ENCODE results near the gene MAPK1IP1L.
"Not testable (repeated sequence)": the region's sequence is repeated elsewhere in the genome, so short reads cannot be mapped to it uniquely, and the experiment has no call there.

The MAPK1IP1L gene

DNA sequence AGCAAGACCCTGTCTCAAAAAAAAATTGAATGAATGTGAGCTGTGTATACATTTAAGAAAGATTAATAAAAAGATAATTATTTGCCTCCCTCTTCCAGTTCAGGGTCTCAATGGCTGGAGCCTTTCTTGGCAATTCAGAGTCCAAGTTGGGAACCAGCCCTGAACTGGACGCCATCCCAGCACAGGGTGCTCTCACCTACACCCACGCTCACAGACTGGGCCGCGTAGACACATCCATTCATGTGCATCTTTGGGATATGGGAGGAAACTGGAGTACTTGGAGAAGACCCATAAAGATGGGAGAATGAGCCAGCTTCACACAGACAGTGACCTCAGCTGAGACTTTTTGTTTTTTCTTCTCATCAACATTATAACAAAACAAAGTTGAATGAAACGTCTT is 6.5 kb downstream of the MAPK1IP1L start:
- no peak for DNase-seq

DNA sequence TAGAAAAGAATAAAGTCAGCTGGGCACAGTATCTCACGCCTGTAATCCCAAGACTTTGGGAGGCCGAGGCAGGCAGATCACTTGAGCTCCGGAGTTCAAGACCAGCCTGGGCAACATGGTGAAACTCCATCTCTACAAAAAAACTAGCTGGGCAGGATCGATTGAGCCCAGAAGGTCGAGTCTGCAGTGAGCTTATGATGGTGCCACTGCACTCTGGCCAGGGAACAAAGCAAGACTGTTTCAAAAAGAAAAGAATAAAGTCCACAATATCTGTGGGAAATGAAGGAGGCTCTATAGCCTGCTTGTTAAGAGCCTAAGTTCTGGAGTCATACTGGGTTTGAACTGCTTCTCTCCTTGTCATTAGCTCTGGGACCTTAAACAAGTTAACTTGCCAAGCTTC is 7.9 kb downstream of the MAPK1IP1L start:
- no peak for DNase-seq

DNA sequence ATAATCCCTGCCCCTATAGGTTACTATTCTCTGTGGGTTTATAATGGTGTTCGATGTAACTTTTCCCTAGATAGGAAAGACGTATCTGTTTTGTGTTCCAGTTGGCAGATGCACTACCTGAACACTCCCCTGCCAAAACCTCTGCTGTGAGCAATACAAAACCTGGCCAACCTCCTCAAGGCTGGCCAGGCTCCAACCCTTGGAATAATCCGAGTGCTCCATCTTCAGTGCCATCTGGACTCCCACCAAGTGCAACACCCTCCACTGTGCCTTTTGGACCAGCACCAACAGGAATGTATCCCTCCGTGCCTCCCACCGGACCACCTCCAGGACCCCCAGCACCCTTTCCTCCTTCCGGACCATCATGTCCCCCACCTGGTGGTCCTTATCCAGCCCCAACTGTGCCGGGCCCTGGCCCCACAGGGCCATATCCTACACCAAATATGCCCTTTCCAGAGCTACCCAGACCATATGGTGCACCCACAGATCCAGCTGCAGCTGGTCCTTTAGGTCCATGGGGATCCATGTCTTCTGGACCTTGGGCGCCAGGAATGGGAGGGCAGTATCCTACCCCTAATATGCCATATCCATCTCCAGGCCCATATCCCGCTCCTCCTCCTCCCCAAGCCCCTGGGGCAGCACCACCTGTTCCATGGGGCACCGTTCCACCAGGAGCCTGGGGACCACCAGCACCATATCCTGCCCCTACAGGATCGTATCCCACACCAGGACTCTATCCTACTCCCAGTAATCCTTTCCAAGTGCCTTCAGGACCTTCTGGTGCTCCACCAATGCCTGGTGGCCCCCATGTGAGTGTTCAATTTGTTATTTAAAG is 11.3 kb downstream of the MAPK1IP1L start:
- DNase-seq, result peak; percentile 78

DNA sequence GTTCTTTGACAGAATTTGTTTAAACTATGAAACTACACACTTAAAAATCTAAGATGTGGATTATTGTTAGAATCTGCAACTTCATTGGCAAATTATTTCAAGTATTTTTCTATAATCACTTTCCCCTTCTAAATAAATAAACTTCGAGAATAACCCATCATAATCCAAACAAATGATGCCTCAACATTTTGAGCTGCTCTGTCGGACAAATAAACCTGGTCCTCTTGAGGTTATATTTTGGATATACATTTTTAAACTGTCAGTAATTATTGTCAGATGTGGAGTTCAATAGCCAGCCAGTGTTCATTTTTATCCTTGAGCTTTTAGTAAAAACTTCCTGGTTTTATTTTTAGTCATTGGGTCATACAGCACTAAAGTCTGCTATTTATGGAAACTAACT is 13.4 kb downstream of the MAPK1IP1L start:
- not testable (repeated sequence) for DNase-seq

DNA sequence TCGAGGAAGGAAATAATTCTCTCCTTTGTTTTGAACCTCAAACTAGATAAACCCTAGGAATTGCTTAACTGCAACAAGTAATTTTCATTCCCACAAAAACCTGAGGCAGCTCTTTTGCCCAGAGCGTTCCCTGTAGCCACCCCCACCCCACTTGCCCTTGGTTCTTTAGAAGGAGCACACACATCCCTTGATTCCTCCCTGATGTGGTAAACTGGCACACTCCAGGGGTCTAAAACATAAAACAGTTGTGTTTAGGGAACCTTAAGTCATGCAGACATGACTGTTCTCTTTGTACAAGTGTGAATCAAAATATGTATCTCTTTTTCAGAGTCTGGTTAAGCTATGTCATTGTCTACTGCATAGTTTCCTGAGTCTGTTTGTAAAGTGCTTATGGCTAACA is 14.0 kb downstream of the MAPK1IP1L start:
- no peak for DNase-seq

DNA sequence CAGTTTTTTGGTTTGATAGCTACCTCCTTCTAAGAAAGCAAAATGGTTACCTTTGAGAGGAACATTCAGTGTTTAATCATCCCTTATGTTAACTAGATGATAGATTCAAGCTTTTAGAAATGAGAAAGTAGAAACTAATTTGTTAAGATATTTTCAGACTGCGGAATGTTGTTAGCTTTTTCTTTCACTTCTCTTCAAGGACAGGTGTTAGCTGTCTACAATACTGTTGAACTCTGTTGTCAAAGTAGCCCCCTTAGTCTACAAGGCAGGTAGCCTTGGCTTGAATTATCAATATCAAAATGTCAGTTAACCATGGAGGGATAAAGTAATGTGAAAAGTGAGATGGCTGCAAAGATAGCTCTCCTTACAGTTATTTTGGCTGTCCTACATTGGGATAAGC is 14.8 kb downstream of the MAPK1IP1L start:
- no peak for DNase-seq

DNA sequence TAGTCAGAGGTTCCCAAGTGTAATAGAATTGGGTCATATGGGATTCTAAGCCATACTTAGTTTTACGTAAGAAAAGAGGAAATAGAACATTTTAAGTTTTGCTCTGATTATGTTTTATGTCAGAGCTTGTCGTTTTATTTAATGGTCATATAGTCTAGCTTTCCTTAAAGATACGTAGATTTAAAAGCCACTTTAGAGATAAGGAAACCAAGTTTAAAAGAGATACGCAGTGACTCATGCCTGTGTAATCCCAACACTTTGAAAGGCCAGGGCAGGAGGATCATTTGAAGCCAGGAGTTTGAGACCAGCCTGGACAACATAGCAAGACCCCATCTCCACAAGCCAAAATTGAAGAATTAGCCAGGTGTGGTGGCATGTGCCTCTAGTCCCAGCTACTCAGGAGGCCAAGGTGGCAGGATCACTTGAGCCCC is 19.5 kb downstream of the MAPK1IP1L start:
- no peak for DNase-seq

DNA sequence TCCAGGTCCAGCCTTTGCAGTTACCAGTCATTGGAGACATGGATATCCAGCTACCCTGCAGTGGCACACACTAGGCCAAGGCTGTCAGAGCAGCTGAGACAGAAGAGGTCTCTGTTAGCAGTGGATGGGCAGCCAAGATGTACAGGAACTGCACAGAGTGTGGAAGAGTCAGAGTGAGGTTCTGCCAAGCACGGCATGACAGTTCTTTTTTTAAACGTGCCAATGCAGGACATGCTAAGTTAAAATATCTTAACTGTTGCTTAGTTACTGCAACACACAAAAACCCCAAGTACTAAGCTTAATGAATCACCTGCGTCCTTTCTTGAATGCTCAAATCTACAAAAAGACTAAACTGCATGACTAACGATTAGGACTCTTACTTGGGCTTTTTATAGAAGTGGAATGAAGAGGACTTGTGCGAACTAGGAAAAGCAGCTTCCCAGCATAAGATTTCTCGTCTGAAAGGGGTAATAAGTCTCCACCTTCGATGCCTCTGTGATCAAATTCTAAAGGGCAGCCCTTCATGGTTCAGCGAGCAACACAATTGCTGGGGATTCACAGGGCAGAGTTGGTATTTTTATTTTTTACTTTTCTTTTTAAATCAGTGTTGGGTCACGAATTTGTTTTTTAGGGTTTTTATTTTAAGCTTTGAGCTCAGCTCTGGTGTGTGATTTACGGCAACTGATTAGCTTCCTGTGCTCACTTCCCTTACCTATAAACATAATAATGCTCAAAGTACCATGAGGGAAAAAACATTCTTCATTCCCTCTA is 20.6 kb downstream of the MAPK1IP1L start:
- DNase-seq, result no peak

DNA sequence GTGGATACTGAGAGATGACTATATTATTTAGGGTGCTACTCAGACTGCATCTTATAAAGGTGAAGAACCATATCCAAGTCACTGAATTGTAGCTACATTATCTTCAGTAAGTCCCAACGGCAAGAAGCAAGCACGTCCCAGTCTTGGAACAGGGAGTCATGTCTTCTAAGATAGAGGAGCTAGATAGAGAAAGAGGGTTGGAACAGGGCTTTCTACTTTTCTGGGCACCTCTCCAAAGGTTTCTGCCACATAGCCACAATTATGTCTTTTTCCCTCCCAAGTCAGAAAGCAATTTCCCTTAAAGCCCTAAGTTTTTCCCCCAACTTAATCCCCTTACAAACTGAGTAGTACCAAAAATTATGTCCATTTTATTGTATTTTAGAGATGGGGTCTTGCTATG is 22.4 kb downstream of the MAPK1IP1L start:
- no peak for DNase-seq

DNA sequence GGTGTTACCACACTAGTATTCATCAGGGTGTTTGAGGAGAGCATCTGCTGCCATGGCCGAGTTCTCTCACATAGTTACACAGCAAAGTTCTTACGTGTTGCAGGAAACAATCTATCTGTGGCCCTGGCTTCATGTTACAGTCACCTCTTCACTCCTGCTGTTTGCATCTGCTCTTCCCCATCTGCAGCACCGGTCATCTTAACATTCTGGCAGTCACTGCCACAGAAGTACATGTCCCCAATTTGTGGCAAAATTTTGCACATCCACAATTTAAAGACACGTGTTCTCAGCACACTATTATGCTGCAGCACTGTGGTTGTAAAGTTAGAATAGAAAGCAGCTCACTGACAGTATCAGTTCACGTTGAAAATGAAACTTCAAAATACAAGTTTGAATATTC is 23.2 kb downstream of the MAPK1IP1L start:
- DNase-seq, result peak; percentile 26

DNA sequence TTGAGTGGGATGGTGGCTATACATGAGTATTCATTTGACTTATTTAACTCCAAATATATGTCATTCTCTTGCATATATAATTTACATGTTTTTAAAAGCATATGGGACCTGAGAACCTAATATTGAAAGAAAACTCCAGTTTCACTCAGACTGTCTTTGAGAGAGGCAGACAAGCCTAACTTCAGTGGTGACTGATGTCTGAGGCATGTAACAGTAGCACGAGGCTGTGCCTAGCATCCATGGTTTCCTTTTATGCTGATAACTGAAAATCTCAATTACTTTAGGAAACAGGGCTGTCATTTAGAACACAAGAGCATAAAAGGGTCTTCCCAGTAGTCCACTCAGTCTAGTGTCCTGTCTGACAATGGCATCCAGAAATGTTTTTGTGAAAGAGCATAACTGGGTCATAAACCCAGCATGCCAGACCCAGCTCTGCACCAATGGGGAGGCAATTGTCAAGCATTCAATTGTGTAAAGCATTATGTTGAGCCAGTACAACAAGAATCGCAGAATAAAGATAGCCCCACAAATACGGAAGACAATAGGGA is 24.3 kb downstream of the MAPK1IP1L start:
- DNase-seq, result no peak

DNA sequence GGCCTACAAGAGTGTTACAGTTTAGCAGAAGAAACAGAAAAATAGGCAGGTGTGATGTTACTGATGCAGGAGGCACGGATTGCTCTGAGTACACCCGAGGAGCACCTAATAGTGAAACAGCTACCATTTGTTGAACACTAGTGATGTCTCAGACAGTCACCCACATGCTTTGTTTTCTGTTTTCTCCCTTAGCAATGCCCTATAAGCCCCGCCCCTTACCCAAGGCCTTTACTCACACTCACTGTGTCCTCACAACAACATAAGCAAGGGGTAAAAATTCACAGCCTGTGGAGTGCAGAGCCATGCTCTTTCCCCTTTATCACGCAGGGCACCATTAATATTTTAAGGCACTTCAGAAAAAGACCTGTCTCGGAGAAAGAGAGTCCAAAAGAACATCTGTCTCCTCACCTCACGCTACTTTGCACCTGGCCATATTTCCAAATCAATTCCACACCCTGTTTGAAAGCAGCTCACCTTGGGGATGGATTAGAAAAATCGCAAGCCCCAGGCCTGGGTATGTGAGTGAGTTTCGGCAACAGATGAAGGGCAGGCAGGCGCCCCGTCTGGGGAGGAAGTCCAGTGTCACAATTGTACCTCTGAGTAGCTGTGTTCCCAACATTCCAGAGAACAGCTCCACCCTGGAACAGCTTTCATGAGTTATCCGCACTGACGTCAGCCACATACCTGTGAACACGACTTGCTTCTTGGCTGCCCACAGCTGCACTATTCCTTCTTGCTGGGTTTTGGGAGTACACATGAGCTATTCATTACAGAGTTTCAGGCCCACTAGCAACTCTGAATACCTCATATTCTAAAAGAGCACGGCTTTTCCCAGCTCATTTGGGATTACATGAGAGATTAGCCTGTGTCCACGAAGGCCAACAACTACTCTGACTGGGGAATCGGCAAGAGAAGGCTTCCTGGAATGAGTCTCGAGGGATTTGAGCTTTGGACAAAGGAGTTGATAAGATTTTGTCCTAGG is 26.0 kb downstream of the MAPK1IP1L start:
- DNase-seq, result no peak

DNA sequence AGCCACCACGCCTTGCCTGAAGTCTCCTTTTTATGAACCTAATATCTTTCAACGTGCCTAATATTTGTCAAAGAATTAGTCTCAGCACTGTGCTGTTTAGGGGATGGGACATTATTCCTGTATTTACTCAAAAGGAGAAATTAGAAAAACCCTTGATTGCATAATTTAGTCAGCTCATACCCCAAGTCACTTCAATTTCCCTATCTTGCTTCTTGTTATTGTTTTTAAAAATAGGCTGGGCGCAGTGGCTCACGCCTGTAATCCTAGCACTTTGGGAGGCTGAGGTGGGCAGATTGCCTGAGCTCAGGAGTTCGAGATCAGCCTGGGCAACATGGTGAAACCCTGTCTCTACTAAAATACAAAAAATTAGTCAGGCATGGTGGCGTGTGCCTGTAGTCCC is 28.5 kb downstream of the MAPK1IP1L start:
- not testable (repeated sequence) for DNase-seq

DNA sequence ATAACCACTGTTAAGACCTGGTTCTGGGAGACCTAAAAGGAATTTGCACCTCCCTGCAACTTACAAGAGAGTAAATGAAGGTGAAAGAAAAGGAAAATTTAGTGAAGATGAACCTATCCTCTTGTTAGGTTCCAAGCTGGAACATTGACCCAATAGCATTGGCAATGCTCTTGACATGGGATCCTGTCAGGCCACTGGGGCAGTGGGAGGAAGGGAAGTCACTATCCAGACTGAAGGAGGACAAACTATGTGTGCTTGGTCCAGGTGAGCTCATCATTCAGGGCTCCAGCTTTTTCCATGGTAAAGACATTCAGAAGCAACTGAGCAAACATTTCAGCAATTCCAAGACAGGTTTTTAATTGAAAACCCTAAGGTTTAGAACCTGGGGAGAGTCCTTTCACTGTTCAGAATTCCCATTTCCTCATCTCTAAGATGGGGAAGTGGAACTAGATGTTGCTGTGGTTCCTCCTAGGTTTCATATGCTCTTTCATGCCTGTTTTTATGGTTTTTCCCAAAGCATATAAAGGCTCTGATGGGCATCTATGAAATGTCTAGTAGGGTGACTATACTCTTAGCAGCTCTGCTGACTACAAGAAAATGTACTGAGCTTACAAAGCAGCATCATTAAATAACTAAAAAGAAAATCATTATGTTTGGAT is 33.1 kb downstream of the MAPK1IP1L start:
- DNase-seq, result no peak

DNA sequence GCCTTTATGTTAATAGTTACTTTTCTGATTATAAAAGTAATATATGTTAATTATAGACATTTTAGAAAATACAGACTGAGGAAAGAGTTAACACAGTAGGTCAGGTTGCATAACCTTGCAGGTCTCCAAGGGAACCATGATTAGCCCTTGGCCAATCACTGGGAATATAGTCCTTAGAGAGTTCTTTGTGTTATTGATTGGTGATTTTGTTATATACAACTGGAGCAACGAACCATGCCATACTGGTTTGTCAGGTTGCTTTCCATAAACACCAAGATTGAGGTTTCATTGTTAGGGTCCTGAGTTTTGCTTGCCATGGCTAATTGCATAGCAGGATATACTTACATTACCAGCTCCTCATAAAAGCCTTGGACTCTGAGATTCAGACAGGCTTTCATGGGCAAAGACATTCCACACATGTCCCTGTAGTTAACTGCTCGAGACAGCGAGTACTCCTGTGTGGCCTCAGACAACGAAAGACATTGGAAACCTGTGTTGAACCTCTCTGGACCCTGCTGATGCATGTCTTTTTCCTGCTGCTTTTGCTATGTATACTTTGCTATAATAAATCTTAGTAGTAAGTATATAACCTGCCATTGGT is 33.7 kb downstream of the MAPK1IP1L start:
- DNase-seq, result no peak

DNA sequence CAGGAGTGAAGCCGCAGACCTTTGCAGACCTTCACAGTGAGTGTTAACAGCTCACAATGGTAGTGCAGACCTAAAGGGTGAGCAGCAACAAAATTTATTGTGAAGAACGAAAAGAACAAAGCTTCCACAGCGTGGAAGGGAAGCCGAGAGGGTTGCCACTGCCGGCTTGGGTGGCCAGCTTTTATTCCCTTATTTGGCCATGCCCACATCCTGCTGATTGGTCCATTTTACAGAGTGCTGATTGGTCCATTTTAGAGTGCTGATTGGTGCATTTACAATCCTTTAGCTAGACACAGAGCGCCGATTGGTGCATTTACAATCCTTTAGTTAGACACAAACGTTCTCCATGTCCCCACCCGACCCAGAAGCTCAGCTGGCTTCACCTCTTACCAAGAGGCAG is 35.5 kb downstream of the MAPK1IP1L start:
- DNase-seq, result no peak

DNA sequence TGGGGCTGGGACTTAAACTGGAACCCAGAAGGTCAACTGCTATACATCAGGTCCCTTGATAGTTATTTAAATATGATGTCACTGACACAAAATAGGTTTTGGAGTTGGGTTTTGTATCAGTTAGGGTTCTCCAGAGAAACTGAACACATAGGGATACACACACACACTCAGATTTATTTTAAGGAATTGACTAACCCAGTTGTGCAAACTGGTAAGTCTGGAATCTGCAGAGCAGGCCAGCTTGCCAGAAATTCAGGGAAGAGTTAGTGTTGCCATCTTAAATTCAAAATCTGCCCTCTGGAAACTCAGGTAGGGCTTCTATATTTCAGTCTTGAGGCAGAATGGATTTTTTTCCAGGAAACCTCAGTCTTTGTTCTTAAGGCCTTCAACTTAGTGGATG is 36.9 kb downstream of the MAPK1IP1L start:
- no peak for DNase-seq

DNA sequence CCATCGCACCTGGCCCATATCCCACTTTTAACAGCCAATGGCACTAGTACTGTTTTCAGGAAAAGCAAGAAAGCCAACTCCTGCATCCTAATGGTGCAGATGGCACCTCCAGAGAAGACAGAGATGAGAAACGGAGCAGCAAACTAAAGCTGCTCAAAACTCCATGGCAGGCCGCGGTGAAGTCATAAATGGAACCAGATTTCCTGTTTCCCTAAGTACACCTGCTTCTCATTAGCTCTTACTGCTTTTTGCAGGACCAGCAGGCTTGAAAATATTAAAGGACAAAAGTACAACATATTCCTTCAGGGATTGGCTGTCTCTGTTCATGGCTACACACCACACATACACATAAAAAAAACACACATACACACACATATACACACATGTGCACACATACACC is 40.9 kb downstream of the MAPK1IP1L start:
- DNase-seq, result no peak

DNA sequence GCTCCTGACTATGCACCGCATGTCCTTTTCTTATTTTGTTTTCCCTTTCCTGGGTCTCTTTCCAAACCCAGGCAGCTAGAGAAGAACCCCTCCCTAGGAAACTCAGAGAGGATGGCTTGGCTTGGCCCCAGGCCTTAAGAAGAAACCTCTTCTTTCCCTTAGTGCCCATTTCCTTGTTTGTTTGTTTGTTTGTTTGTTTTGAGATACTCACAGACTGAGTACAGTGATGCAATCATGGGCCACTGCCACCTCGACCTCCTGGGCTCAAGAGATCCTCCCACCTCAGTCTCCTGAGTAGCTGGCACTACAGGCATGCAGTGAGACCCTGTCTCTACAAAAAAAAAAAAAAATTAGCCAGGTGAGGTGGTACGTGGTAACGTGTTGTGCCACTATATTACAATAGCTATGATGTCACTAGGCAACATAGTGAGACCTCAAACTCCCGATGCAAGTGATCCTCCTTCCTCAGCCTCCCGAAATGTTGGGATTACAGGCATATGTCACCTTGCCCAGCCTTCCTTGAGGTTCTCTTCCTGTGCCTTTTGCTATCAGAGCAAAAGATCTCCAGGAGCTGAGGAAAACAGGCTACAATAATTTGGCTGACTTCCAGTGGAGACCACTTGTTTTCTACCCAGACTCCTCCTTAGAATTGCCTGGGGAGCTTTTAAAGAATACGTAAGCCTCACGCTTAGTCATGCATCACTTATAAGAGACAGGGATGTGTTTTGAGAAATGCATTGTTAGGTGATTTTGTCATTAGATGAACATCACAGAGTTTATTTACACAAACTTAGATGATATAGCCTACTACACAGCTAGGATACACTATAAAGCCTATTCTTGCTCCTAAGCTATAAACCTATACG is 43.1 kb downstream of the MAPK1IP1L start:
- DNase-seq, result no peak

DNA sequence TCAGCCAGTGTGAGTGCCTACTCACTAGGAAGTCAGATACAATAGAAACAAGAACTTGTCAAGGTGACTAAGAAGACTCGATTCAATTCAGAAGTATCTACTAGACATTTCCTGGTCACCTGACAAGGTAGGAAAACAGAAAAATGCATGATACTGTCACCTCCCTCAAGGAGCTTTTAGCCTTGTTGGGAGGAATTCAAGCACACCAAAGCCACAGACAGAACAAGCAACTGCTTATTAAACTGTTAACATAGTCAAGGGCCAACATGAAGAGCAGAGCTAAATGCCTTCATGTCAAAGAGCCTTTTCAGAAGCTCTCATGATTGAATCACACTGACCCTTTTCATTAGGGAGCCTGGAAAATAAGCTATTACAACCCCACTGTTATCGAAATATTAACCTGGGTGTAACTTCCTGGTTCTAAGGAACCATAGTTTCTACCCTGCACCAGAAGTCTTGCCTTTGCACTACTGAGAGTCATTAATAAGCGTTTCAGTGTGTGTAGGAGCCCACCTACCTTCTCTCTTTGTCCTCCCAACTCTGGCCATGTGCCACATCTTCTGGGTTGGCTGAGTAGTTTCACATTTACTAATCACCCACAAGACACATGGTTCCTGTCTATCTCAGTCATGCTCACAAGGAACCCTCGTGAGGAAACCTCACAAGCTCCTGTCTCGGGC is 46.6 kb downstream of the MAPK1IP1L start:
- DNase-seq, result no peak

All from DMS 273 treated with DMSO at 0.1 percent for 48 hours (cell line).